ENCODE measurements around the gene CCNB3.

The CCNB3 gene

DNA sequence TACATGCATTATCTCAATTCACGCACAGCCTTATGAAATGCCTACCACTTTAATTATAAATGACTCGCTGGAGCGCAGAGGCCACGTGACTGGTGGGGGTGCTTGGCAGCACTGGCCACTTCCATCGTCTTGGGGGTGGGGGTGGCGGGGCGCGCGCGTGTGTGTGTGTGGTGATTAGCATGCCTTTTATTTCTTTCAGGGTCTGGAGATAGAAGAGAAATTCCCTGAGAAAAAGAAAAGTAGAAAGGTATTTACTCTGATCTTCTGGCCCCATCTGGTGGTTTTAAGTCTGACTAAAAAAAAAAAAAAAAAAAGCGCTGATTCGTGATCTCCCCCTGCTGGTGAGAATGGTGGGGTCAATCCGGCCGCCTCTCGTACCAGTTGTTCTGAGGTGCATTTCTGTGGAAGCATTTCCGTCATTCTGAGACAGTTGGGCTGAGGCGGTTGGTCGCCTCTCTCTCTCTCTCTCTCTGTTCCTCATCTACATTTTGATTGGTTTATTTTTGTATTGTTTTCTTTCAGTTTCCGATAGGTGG, at the start of gene CCNB3:
Gene CCNB3 (plus strand): TSS at position 402 of the 536 bp plus-strand sequence. CDS start 80,399 bp downstream, outside the sequence.
- TF ChIP-seq, protein P1, sequence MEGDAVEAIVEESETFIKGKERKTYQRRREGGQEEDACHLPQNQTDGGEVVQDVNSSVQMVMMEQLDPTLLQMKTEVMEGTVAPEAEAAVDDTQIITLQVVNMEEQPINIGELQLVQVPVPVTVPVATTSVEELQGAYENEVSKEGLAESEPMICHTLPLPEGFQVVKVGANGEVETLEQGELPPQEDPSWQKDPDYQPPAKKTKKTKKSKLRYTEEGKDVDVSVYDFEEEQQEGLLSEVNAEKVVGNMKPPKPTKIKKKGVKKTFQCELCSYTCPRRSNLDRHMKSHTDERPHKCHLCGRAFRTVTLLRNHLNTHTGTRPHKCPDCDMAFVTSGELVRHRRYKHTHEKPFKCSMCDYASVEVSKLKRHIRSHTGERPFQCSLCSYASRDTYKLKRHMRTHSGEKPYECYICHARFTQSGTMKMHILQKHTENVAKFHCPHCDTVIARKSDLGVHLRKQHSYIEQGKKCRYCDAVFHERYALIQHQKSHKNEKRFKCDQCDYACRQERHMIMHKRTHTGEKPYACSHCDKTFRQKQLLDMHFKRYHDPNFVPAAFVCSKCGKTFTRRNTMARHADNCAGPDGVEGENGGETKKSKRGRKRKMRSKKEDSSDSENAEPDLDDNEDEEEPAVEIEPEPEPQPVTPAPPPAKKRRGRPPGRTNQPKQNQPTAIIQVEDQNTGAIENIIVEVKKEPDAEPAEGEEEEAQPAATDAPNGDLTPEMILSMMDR (IDR thresholded peaks at IDR 0.05; ENCODE audit: low read depth, low read length) = peak; percentile 57
- 0 out of 2 replicates have a peak within 1 kb of the TSS, but pooled peaks have one; percentile 29 for H3K4me3 ChIP-seq (ENCODE audit: low read depth, low read length)

- TF ChIP-seq, protein P1 (IDR thresholded peaks at IDR 0.05; ENCODE audit: low read depth, low read length) = no peak
- no peak overlapping the region for H3K4me3 ChIP-seq (ENCODE audit: low read depth, low read length)
Measured at GRCh38 chrX:50157545-50158135, 46.9 kb upstream of the CCNB3 start.

DNA sequence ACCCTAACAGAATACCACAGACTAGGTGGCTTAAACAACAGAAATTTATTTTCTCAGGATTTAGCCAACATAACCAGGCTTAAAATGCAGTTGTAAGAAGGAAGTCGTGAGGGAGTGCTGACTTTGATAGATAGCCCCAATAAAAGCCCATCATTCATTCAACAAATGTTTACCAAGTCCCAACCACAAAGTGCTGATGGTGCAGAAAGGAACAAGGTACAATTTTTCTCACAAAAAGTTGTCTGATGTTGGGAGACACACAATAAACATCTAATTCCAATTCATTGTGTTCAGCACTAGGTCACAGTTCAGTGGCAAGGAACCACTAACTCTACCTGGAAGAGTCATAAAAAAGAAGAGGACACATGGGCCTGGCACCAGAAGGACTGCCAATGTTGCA, 46.0 kb upstream of the CCNB3 start:
- no peak overlapping the region for H3K4me3 ChIP-seq (ENCODE audit: low read depth, low read length)
- TF ChIP-seq, protein P1 (IDR thresholded peaks at IDR 0.05; ENCODE audit: low read depth, low read length) = no peak

GRCh38 chrX:50161127-50161526, 43.4 kb upstream of the CCNB3 start:
- TF ChIP-seq, protein P1 (IDR thresholded peaks at IDR 0.05; ENCODE audit: low read depth, low read length) = no peak

DNA sequence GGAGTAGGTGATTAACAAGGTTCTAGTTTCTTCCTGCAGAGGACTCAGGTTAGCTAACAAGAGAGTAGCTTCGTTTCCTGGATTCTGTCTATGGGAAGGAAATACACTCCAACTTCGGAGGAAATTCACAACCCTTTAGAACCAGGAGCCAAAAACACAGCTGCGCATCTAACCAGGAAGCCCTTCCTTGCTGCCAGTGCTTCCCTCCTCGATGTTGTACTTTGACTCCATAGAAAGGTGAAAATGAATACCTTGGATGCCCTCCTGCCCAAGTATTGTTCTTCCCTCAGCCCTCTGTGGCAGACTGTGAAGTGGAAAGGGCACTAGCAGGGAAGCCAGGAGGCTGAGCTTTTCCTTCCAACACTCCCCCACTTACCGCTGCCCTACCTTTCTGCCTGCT, 38.8 kb upstream of the CCNB3 start:
- H3K4me3 ChIP-seq (ENCODE audit: low read depth, low read length) = no peak overlapping the region
- TF ChIP-seq, protein P1 (IDR thresholded peaks at IDR 0.05; ENCODE audit: low read depth, low read length) = no peak

More at GRCh38 chrX:50161127-50161526, 43.4 kb upstream of the CCNB3 start:
- no peak overlapping the region for H3K4me3 ChIP-seq (ENCODE audit: low read depth, low read length)

- no peak overlapping the region for H3K4me3 ChIP-seq (ENCODE audit: low read depth, low read length)
- TF ChIP-seq, protein P1 (IDR thresholded peaks at IDR 0.05; ENCODE audit: low read depth, low read length) = no peak
Measured at GRCh38 chrX:50167366-50167765, 37.2 kb upstream of the CCNB3 start.

DNA sequence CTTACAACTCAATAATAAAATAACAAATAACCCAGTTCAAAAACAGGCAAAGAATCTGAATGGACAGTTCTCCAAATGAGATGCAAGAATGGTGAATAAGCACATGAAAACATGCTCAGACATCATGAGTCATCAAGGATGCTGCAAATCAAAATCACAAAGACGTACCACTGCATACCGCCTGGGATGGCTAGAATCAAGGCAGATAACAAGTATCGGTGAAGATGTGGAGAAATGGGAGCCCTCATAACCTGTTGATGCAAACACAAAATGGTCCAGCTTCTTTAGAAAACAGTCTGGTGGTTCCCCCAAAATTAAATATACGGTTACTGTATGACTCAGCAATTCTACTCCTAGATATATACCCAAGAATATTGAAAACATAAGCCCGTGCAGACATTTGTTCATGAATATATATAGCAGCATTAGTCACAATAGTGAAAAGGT, 36.3 kb upstream of the CCNB3 start:
- no peak overlapping the region for H3K4me3 ChIP-seq (ENCODE audit: low read depth, low read length)
- TF ChIP-seq, protein P1 (IDR thresholded peaks at IDR 0.05; ENCODE audit: low read depth, low read length) = no peak
